GM12872 (cell line): ENCODE results near the gene PRKCG.

ENCODE experiments used
- CTCF ChIP-seq: IDR thresholded peaks from 3 replicates; pipeline ENCODE4 v1.5.1; 2011; ENCODE audit warnings: low read depth, mild to moderate bottlenecking, low read length, moderate library complexity; ENCODE audit not compliant: insufficient read depth

Gene PRKCG

GRCh38 chr19:53878776-53879139 lies 3.2 kb upstream of the PRKCG start:
- no peak for TF ChIP-seq CTCF

GRCh38 chr19:53879140-53880081 lies 2.6 kb upstream of the PRKCG start:
- no peak for TF ChIP-seq CTCF

GRCh38 chr19:53880711-53881481 lies 1.1 kb upstream of the PRKCG start:
- no peak for TF ChIP-seq CTCF

- TF ChIP-seq CTCF: no peak
Observed at GRCh38 chr19:53882391-53883050, 524 bp downstream of the PRKCG start.

GRCh38 chr19:53883231-53883661 lies 1.2 kb downstream of the PRKCG start:
- TF ChIP-seq CTCF: no peak

- no peak for TF ChIP-seq CTCF
Observed at GRCh38 chr19:53883741-53884140, 1.7 kb downstream of the PRKCG start.

- TF ChIP-seq CTCF: no peak
Observed at GRCh38 chr19:53884256-53884655, 2.3 kb downstream of the PRKCG start.
